Heart right ventricle (tissue), 16 donors: ENCODE data around the gene SNX1. TPM values are rescaled to one million over a fixed set of nuclear protein-coding genes. Genes with fewer than 3 reads are reported as not detected.
A peak's percentile ranks its signal among the peaks of the same experiment; 100 is the strongest.
"Not testable (repeated sequence)": the region's sequence is repeated elsewhere in the genome, so short reads cannot be mapped to it uniquely, and the experiment has no call there.

ENCODE experiments used
- ATAC-seq, 8 donors: fragments of 200-7000 bp; cut with Tn5 transposase; one replicate each; pipeline ENCODE4 v1.9.1; 2020; ENCODE audit warnings: mild to moderate bottlenecking in 8 of 8, moderate library complexity in 8 of 8, moderate number of reproducible peaks in 1 of 8
- DNase-seq, 2 donors: peaks; one replicate each; pipeline ENCODE4 v3.0.0-alpha.2; 2020
- H3K27ac ChIP-seq, 10 donors: fragments of 200-600 bp; sonication (generic) in 2 of 10; one replicate each; pipeline versions ENCODE4 v1.5.0 to v1.8.0; 2020 to 2022; ENCODE audit warnings: mild to moderate bottlenecking in 3 of 10
- H3K27me3 ChIP-seq, 7 donors: fragments of 200-600 bp; one replicate each; pipeline ENCODE4 v1.8.0; 2021 to 2022; ENCODE audit warnings: mild to moderate bottlenecking in 2 of 7
- H3K36me3 ChIP-seq, 9 donors: fragments of 200-600 bp; sonication (generic) in 1 of 9; one replicate each; pipeline versions ENCODE4 v1.5.0 to v1.8.0; 2020 to 2022; ENCODE audit warnings: mild to moderate bottlenecking in 2 of 9
- H3K4me1 ChIP-seq, 9 donors: fragments of 200-600 bp; sonication (generic) in 1 of 9; one replicate each; pipeline versions ENCODE4 v1.5.0 to v1.8.0; 2020 to 2022; ENCODE audit warnings: mild to moderate bottlenecking in 4 of 9
- H3K4me3 ChIP-seq, 10 donors: fragments of 200-600 bp; sonication (generic) in 2 of 10; one replicate each; pipeline versions ENCODE4 v1.5.0 to v1.8.0; 2020 to 2022; ENCODE audit warnings: mild to moderate bottlenecking in 7 of 10, moderate library complexity in 2 of 10
- H3K9me3 ChIP-seq, 11 donors: fragments of 200-600 bp in 10 of 11; sonication (generic) in 2 of 11; one replicate each; pipeline versions ENCODE4 v1.5.0 to v1.8.0; 2013 to 2022; ENCODE audit warnings: mild to moderate bottlenecking in 2 of 11, control low read depth in 1 of 11, moderate library complexity in 1 of 11
- CTCF ChIP-seq, 9 donors: fragments of 200-600 bp; sonication (generic) in 2 of 9; IDR thresholded peaks; one replicate each; pipeline versions ENCODE4 v1.5.0 to v1.8.0; 2021 to 2022; ENCODE audit warnings: antibody characterized with exemption in 9 of 9, mild to moderate bottlenecking in 5 of 9, moderate library complexity in 1 of 9
- WGBS, 2 donors: extraction: QIAGEN DNeasy Blood & Tissue Kit; methylation state at CpG; one replicate each; pipeline ENCODE4 v1.1.7; 2013; ENCODE audit warnings: inconsistent platforms in 1 of 2; 5-methylcytosine and 5-hydroxymethylcytosine counted together
- intact Hi-C, 10 donors: fragments of 100-400 bp; cut with DNase I; formaldehyde crosslinking; loops; one replicate each; pipeline versions ENCODE4 v1.11.1 to v1.14.2; 2022
- polyA plus RNA-seq, 2 donors: library from polyadenylated mRNA; stranded (reverse); fragments of 200-250 nt; gene quantifications; one replicate each; pipeline ENCODE4 v1.2.3, GENCODE V29; 2013
- total RNA-seq, 10 donors: library from RNA; stranded (reverse); fragmentation: NEBNext Ultra II Directional in 3 of 10; extraction: Animal tissue kit (Norgen Biotek cat#: 25700) in 3 of 10; gene quantifications; one replicate each; pipeline versions ENCODE4 v1.2.1 to v1.2.4, GENCODE V29; 2021 to 2023
- donor health status: Arrhythmogenic right ventricular cardiomyopathy.
- donor health status: ischemic (EF 13 %, LVEDD 7.1; RV severe dilation, severe dysfunction).
- donor health status: healthy with polysubstance abuse.
- donor health status: DM: no; HTN: yes; CAD: no.
- donor health status: DM: no; HTN: no; CAD: no.
- donor health status: ischemic (EF 25% LVEDD 6.9; RV normal size, moderate dysfunction).
- donor health status: ischemic (EF 25% LVEDD 5.7; RV mildly dilated, moderate dysfunction).
- donor health status: healthy.
- donor health status: DM: yes; HTN: yes; CAD: no.
- donor health status: Ischemic cardiomyopathy.
- donor health status: ischemic (EF 35%, LVEDD 5.7; RV mildly dilated, moderate dysfunction).
- donor health status: nonischemic (EF 11% LVEDD 7.7; RV severe dilation, severe dysfunction).
- donor health status: DM: yes; HTN: yes; CAD: no.
- donor health status: PGD.
- donor health status: ischemic (EF 29% LVEDD 5.4; RV normal size, mild dysfunction).
- donor health status: nonischemic (EF 23%, LVEDD 6.1; RV moderate dilation, normal function).

Gene SNX1
- total and polyA plus RNA-seq, 12 donors: 44.9 to 110 (median 88.7) TPM

GRCh38 chr15:64100958-64101357, 5.2 kb downstream of the SNX1 start:
- H3K4me1 ChIP-seq: peaks cover 0 to 93% (median 58%) of the 10 kb centered on the region in 9 donors
- no peaks in the 10 kb centered on the region for H3K9me3 ChIP-seq
- intact Hi-C loops: no loop called here
- 85 to 90% methylated on average over 2 of the region's 2 CpGs for WGBS, 2 donors
- DNase-seq: no peak
- H3K27ac ChIP-seq: peak overlapping the region in 1 of 10 donors; percentile 67
- TF ChIP-seq CTCF (IDR thresholded peaks at IDR 0.05): no peak
- H3K27me3 ChIP-seq: no peaks in the 10 kb centered on the region
- H3K4me3 ChIP-seq: no peak overlapping the region
- no peak for ATAC-seq
- no peaks in the 10 kb centered on the region for H3K36me3 ChIP-seq

- WGBS, 2 donors: 93 to 95% methylated on average over 2 of the region's 2 CpGs
- H3K36me3 ChIP-seq: no peaks in the 10 kb centered on the region
- no peak for DNase-seq
- intact Hi-C loops: no loop called here
- no peaks in the 10 kb centered on the region for H3K9me3 ChIP-seq
- no peak overlapping the region for H3K27ac ChIP-seq
- peaks cover 0 to 97% (median 63%) of the 10 kb centered on the region in 9 donors for H3K4me1 ChIP-seq
- ATAC-seq: no peak
- H3K27me3 ChIP-seq: no peaks in the 10 kb centered on the region
- TF ChIP-seq CTCF (IDR thresholded peaks at IDR 0.05): no peak
- H3K4me3 ChIP-seq: no peak overlapping the region
Observed at GRCh38 chr15:64102497-64102896, 6.7 kb downstream of the SNX1 start.

- no peak for TF ChIP-seq CTCF (IDR thresholded peaks at IDR 0.05)
- Histone ChIP-seq H3K4me1 (peaks cover 0 to 96% (median 52%) of the 10 kb centered on the region in 9 donors), H3K9me3 (no peaks in the 10 kb centered on the region), H3K27me3 (no peaks in the 10 kb centered on the region), H3K4me3 (no peak overlapping the region), H3K27ac (peak overlapping the region in 9 of 10 donors; percentile 25 to 82 (median 48)), H3K36me3 (no peaks in the 10 kb centered on the region)
- WGBS, 2 donors: 61 to 71% methylated on average over 9 of the region's 9 CpGs
- DNase-seq (no peak), ATAC-seq (peak; percentile 31 to 87 (median 66))
- intact Hi-C loops: loop anchor here in 1 of 10 donors (5.0 kb wide), 1 partner anchor 47 kb away; the partner anchor contains the start of gene SNX22
Observed at GRCh38 chr15:64105113-64105704, 9.4 kb downstream of the SNX1 start.

- H3K9me3 ChIP-seq: no peaks in the 10 kb centered on the region
- 92 to 96% methylated on average over 1 of the region's 1 CpG for WGBS, 2 donors
- peaks cover 0 to 1% (median 0%) of the 10 kb centered on the region in 9 donors for H3K36me3 ChIP-seq
- TF ChIP-seq CTCF (IDR thresholded peaks at IDR 0.05): no peak
- H3K4me1 ChIP-seq: peaks cover 0 to 98% (median 65%) of the 10 kb centered on the region in 9 donors
- no peaks in the 10 kb centered on the region for H3K27me3 ChIP-seq
- intact Hi-C loops: loop anchor here in 1 of 10 donors (5.0 kb wide), 1 partner anchor 45 kb away; the partner anchor contains the start of gene SNX22
- no peak overlapping the region for H3K4me3 ChIP-seq
- DNase-seq (no peak), ATAC-seq (no peak)
- peak overlapping the region in 2 of 10 donors; percentile 28 to 43 for H3K27ac ChIP-seq
Observed at GRCh38 chr15:64107337-64107736, 11.6 kb downstream of the SNX1 start.

GRCh38 chr15:64110108-64110701, 14.4 kb downstream of the SNX1 start:
- H3K27me3 ChIP-seq, DNase-seq, H3K9me3 ChIP-seq, H3K4me3 ChIP-seq, intact Hi-C loops: not testable (repeated sequence)
- Histone ChIP-seq H3K27ac (peak overlapping the region in 3 of 10 donors; percentile 3 to 39 (median 4)), H3K4me1 (peaks cover 0 to 83% (median 61%) of the 10 kb centered on the region in 9 donors), H3K36me3 (peaks cover 0 to 30% (median 23%) of the 10 kb centered on the region in 9 donors)
- peak in 6 of 8 donors; percentile 9 to 59 (median 42) for ATAC-seq
- 80% methylated on average over 4 of the region's 4 CpGs for WGBS, 2 donors
